ENCODE measurements around the gene TRAPPC14. TPM values are rescaled to one million over a fixed set of nuclear protein-coding genes. Genes with fewer than 3 reads are reported as not detected.

The TRAPPC14 gene
- total and polyA plus RNA-seq, 7 donors, result 3.9 to 39.3 (median 11.6) TPM

DNA sequence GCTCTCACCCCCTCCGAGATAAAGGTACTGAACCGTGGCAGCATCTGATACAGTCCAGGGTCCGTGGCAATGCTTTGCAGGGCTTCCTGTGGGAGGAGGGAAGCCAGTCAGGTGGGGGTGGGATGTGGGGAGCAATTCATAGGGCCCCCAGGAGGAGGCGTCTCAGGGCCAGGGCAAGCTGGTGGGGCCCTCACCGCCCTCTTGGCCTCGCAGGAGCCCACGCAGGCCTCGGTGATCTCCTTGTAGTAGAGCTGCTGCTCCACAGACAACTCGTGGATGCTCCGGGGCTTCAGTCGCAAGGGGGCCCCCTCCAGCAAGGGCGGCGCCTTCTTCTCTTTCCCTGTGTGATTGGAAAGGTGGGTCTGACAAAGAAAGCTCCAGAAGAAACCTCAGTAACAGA, 46.6 kb downstream of the TRAPPC14 start:
- no peak overlapping the region for H3K4me3 ChIP-seq
- H3K27me3 ChIP-seq, result no peaks in the 10 kb centered on the region
- H3K36me3 ChIP-seq, result peaks cover 27 to 70% (median 45%) of the 10 kb centered on the region in 4 donors
- no peak overlapping the region for H3K27ac ChIP-seq
- DNase-seq, result no peak
- WGBS, 2 donors, result 88 to 91% methylated on average over 13 of the region's 13 CpGs
- no peaks in the 10 kb centered on the region for H3K9me3 ChIP-seq
- TF ChIP-seq, protein P1, sequence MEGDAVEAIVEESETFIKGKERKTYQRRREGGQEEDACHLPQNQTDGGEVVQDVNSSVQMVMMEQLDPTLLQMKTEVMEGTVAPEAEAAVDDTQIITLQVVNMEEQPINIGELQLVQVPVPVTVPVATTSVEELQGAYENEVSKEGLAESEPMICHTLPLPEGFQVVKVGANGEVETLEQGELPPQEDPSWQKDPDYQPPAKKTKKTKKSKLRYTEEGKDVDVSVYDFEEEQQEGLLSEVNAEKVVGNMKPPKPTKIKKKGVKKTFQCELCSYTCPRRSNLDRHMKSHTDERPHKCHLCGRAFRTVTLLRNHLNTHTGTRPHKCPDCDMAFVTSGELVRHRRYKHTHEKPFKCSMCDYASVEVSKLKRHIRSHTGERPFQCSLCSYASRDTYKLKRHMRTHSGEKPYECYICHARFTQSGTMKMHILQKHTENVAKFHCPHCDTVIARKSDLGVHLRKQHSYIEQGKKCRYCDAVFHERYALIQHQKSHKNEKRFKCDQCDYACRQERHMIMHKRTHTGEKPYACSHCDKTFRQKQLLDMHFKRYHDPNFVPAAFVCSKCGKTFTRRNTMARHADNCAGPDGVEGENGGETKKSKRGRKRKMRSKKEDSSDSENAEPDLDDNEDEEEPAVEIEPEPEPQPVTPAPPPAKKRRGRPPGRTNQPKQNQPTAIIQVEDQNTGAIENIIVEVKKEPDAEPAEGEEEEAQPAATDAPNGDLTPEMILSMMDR (IDR thresholded peaks at IDR 0.05), result no peak
- TF ChIP-seq POLR2AphosphoS5 (IDR thresholded peaks at IDR 0.05), result no peak
- TF ChIP-seq POLR2A (IDR thresholded peaks at IDR 0.05), result no peak
- no peak for TF ChIP-seq EP300 (IDR thresholded peaks at IDR 0.05)
- intact Hi-C loops (cut with DNase I), result no loop called here
- no peaks in the 10 kb centered on the region for H3K4me1 ChIP-seq

DNA sequence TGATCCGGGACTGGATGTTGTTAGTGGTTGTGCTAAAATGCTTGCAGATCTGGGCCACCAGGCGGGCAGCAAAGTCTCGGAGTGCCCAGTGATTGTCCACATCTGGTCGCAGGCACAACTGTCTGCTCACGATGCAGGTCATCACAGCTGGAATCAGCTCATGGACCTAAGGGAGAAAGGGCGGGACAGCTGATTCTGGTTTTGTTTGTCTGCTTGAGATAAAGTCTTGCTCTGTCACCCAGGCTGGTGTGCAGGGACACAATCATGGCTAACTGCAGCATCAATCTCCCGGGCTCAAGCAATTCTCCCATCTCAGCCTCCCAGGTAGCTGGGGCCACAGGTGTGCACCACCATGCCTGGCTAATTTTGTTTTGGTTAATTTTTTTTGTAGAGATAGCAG, 47.4 kb downstream of the TRAPPC14 start:
- Histone ChIP-seq H3K4me3 (no peak overlapping the region), H3K36me3 (peaks cover 29 to 77% (median 52%) of the 10 kb centered on the region in 4 donors), H3K27ac (no peak overlapping the region), H3K4me1 (no peaks in the 10 kb centered on the region), H3K27me3 (no peaks in the 10 kb centered on the region), H3K9me3 (no peaks in the 10 kb centered on the region)
- WGBS, 2 donors, result 92 to 97% methylated on average over 7 of the region's 7 CpGs
- TF ChIP-seq POLR2A (IDR thresholded peaks at IDR 0.05) (no peak), POLR2AphosphoS5 (IDR thresholded peaks at IDR 0.05) (no peak), EP300 (IDR thresholded peaks at IDR 0.05) (no peak)
- TF ChIP-seq, protein P1 (IDR thresholded peaks at IDR 0.05), result no peak
- no peak for DNase-seq
- intact Hi-C loops (cut with DNase I), result no loop called here

DNA sequence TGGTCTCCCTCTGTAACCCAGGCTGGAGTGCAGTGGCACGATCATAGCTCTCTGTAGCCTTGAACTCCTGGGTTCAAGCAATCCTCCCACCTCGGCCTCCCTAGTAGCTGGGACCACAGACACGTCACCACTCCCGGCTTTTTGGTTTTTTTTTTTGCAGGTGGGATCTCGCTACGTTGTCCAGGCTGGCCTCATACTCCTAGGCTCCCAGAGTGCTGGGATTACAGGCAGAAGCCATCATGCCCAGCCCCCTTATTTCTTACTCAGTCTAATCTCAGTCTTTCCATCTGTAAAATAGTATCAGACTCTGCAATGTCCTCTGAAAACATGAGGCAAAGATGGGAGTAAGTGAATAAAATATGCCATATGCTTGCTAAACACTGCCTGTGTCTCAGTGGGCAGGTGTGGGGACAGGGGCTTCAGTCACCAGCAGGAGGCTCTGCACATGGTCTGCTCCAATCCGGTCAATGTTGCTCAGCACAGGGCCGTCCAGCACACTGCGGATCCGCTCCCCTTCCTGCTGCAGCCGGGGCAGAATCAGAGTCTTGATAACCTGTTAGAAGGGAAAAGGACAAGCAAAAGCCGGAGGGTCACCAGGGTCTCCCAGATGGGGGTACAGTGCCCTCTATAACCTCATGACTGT, 48.9 kb downstream of the TRAPPC14 start:
- Histone ChIP-seq H3K27me3 (no peaks in the 10 kb centered on the region), H3K27ac (no peak overlapping the region), H3K36me3 (peaks cover 29 to 93% (median 61%) of the 10 kb centered on the region in 4 donors), H3K4me3 (no peak overlapping the region), H3K4me1 (no peaks in the 10 kb centered on the region), H3K9me3 (no peaks in the 10 kb centered on the region)
- no peak for TF ChIP-seq EP300 (IDR thresholded peaks at IDR 0.05)
- TF ChIP-seq, protein P1 (IDR thresholded peaks at IDR 0.05), result no peak
- TF ChIP-seq POLR2AphosphoS5 (IDR thresholded peaks at IDR 0.05), result no peak
- TF ChIP-seq POLR2A (IDR thresholded peaks at IDR 0.05), result no peak
- no peak for DNase-seq
- intact Hi-C loops (cut with DNase I), result no loop called here
- 85 to 92% methylated on average over 12 of the region's 12 CpGs for WGBS, 2 donors

DNA sequence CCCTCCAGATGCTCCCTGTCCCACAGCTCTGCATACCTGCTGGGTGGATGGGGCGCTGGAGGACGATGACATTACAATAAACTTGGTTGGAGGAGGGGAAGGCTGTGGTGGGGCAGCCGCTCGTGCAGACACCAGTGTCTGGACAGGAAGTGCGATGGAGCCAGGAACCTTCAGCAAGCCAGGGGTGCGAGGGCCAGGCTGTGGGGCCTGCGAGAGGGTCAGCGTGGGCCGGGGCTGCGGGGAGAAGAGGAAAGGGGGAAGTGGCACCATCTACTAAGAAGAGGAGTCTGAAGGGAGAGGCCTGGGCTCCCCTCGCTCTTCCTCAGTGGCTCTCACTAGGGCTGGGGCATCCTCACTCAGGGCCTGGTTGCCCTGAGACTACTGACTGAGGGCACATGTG, 50.6 kb downstream of the TRAPPC14 start:
- Histone ChIP-seq H3K27me3 (no peaks in the 10 kb centered on the region), H3K36me3 (peaks cover 29 to 97% (median 56%) of the 10 kb centered on the region in 4 donors), H3K4me1 (peaks cover 0 to 1% (median 0%) of the 10 kb centered on the region in 4 donors), H3K4me3 (no peak overlapping the region), H3K27ac (no peak overlapping the region), H3K9me3 (no peaks in the 10 kb centered on the region)
- no peak for TF ChIP-seq POLR2AphosphoS5 (IDR thresholded peaks at IDR 0.05)
- TF ChIP-seq EP300 (IDR thresholded peaks at IDR 0.05), result no peak
- no peak for TF ChIP-seq POLR2A (IDR thresholded peaks at IDR 0.05)
- TF ChIP-seq, protein P1 (IDR thresholded peaks at IDR 0.05), result no peak
- DNase-seq, result no peak
- intact Hi-C loops (cut with DNase I), result no loop called here
- WGBS, 2 donors, result 81 to 88% methylated on average over 11 of the region's 11 CpGs

All from sigmoid colon (tissue), 7 donors.